SK-N-SH (cell line): ENCODE measurements around the gene CPN1. TPM values are rescaled to one million over a fixed set of nuclear protein-coding genes. Genes with fewer than 3 reads are reported as not detected.

Source experiments
- CTCF ChIA-PET: fragments of 300-600, 350-600 bp; formaldehyde crosslinking; extraction: SDS; loops from one replicate; lab custom pipeline; 2021; lab: Yijun Ruan, JAX
- POLR2A ChIA-PET: fragments of 350-600 bp; sonication (Branson Sonifier 250); formaldehyde crosslinking; extraction: SDS; loops from one replicate; lab custom pipeline; 2020; ENCODE audit warnings: antibody characterized with exemption, inconsistent platforms; lab: Yijun Ruan, JAX
- DNase-seq: peaks from one replicate; pipeline ENCODE4 v3.0.0; 2012
- H2AFZ ChIP-seq: fragments of 200-600 bp; sonication (generic); 2 replicates; pipeline ENCODE4 v1.8.1; 2016; ENCODE audit warnings: antibody characterized with exemption, mild to moderate bottlenecking, low read depth
- H3F3A ChIP-seq: fragments of 200-600 bp; sonication (generic); replicated peaks from 2 replicates; pipeline ENCODE3; 2016; ENCODE audit warnings: antibody characterized with exemption, mild to moderate bottlenecking; ENCODE audit not compliant: insufficient read depth
- H3K27ac ChIP-seq, 2 experiments: fragments of 200-500 bp in 1 of 2; fragments of 200-600 bp in 1 of 2; sonication (Bioruptor generic) in 1 of 2; sonication (generic), shearing (Covaris generic) in 1 of 2; 2 replicates each; pipeline versions ENCODE4 v1.5.1 to v1.6.1; 2014 to 2016; ENCODE audit warnings: low read depth in 2 of 2, inconsistent platforms in 1 of 2, low read length in 1 of 2, mild to moderate bottlenecking in 1 of 2, mixed read lengths in 1 of 2
- H3K27me3 ChIP-seq: fragments of 200-600 bp; sonication (generic), shearing (Covaris generic); 2 replicates; pipeline ENCODE4 v1.6.1; 2016; ENCODE audit warnings: mixed run types; ENCODE audit not compliant: insufficient read depth
- H3K36me3 ChIP-seq, 2 experiments: fragments of 200-500 bp in 1 of 2; fragments of 200-600 bp in 1 of 2; sonication (Bioruptor generic) in 1 of 2; sonication (generic) in 1 of 2; replicated peaks in 1 of 2; 2 replicates each; pipeline versions ENCODE3 to v1.5.1; 2014 to 2016; ENCODE audit warnings: low read length in 1 of 2, mild to moderate bottlenecking in 1 of 2; ENCODE audit not compliant: insufficient read depth in 2 of 2, control insufficient read depth in 1 of 2
- H3K4me1 ChIP-seq, 2 experiments: fragments of 200-500 bp in 1 of 2; fragments of 200-600 bp in 1 of 2; sonication (Bioruptor generic) in 1 of 2; sonication (generic), shearing (Covaris generic) in 1 of 2; 2 replicates each; pipeline versions ENCODE4 v1.5.1 to v1.6.1; 2014 to 2016; ENCODE audit warnings: low read depth in 1 of 2, low read length in 1 of 2, mixed run types in 1 of 2; ENCODE audit not compliant: insufficient read depth in 2 of 2, control insufficient read depth in 1 of 2
- H3K4me2 ChIP-seq: fragments of 200-600 bp; sonication (generic), shearing (Covaris generic); 2 replicates; pipeline ENCODE4 v1.6.1; 2017; ENCODE audit warnings: mixed run types
- H3K4me3 ChIP-seq, 2 experiments: fragments of 200-500 bp in 1 of 2; fragments of 200-600 bp in 1 of 2; sonication (Bioruptor generic) in 1 of 2; sonication (generic), shearing (Covaris generic) in 1 of 2; 2 replicates each; pipeline versions ENCODE4 v1.5.1 to v1.8.1; 2014 to 2016; ENCODE audit warnings: low read depth in 2 of 2, inconsistent platforms in 1 of 2, low read length in 1 of 2, mild to moderate bottlenecking in 1 of 2, mixed read lengths in 1 of 2, moderate library complexity in 1 of 2
- H3K79me2 ChIP-seq: fragments of 200-600 bp; sonication (generic); 2 replicates; pipeline ENCODE4 v1.8.1; 2017; ENCODE audit warnings: mild to moderate bottlenecking; ENCODE audit not compliant: insufficient read depth
- H3K9ac ChIP-seq: fragments of 200-600 bp; sonication (generic); 2 replicates; pipeline ENCODE4 v1.6.1; 2017; ENCODE audit warnings: mixed run types
- H3K9me2 ChIP-seq: fragments of 200-600 bp; sonication (generic); 2 replicates; pipeline ENCODE4 v1.6.1; 2017; ENCODE audit warnings: mixed run types
- H3K9me3 ChIP-seq: fragments of 200-600 bp; sonication (generic); 2 replicates; pipeline ENCODE4 v1.6.1; 2017; ENCODE audit warnings: mixed run types, mild to moderate bottlenecking, moderate library complexity
- H4K20me1 ChIP-seq: fragments of 200-600 bp; sonication (generic); 2 replicates; pipeline ENCODE4 v1.6.1; 2017; ENCODE audit warnings: mild to moderate bottlenecking, mixed run types; ENCODE audit not compliant: insufficient read depth
- ELF1 ChIP-seq: IDR thresholded peaks from 2 replicates; pipeline ENCODE4 v1.4.0; 2012
- FOXJ3 ChIP-seq: sonication (generic); formaldehyde crosslinking; IDR thresholded peaks from 2 replicates; pipeline ENCODE4 v1.5.1; 2020; ENCODE audit warnings: mild to moderate bottlenecking, missing genetic modification reagents
- GABPA ChIP-seq: IDR thresholded peaks from 2 replicates; pipeline ENCODE4 v1.4.0; 2012; ENCODE audit warnings: low read depth, mild to moderate bottlenecking
- SIN3A ChIP-seq: IDR thresholded peaks from 2 replicates; pipeline ENCODE4 v1.6.1; 2012; ENCODE audit warnings: low read depth, mild to moderate bottlenecking, low read length, moderate library complexity, borderline replicate concordance
- WGBS: methylation state at CpG from one replicate; pipeline ENCODE4 v1.1.6; 2017; ENCODE audit warnings: low lambda C conversion rate; 5-methylcytosine and 5-hydroxymethylcytosine counted together
- polyA plus RNA-seq, 3 experiments: library from polyadenylated mRNA; depleted of rRNA; stranded (reverse); fragments of >200 nt; gene quantifications; 2 replicates each; pipeline ENCODE4 v1.2.3, GENCODE V29; 2012
- TF ChIP-seq, protein P1 (sequence below): fragments of 200-600 bp; sonication (generic); IDR thresholded peaks from 2 replicates; pipeline ENCODE4 v1.6.1; 2017; ENCODE audit warnings: antibody characterized with exemption, mild to moderate bottlenecking, moderate library complexity
- TF ChIP-seq, protein P2 (sequence below): IDR thresholded peaks from 2 replicates; pipeline ENCODE4; 2012
- TF ChIP-seq, protein P3 (sequence below): fragments of 150-350 bp; IDR thresholded peaks from 2 replicates; pipeline ENCODE4 v1.6.1; 2017; ENCODE audit warnings: antibody characterized with exemption, low read length, low read depth, borderline replicate concordance
- TF ChIP-seq, protein P4 (sequence below): IDR thresholded peaks from 2 replicates; pipeline ENCODE4 v1.4.0; 2012; ENCODE audit warnings: low read depth, borderline replicate concordance

CPN1 gene
- polyA plus RNA-seq, 1 of the 3 experiments (the other 2 are of a cell fraction): not detected

DNA sequence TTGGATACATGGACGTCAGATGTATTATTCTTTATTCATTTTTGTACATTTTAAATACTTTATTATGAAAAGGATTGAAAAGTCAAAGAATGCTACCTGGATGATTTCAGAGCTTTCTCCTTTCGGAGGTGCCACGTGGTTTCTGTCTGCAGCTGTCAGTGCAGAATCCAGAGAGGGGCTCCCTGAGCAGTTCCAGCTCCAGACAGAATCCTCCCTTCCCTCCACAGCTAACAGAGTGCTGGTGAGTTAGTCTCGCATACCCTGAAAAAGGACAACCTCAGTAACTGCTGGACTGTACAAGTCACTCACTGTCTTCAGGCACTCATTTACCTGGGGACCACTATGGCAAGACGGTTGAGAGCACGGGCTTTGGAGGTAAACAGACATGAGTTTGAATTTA lies 82.8 kb downstream of the CPN1 start:
- CTCF ChIA-PET: interaction anchor here (1.1 to 8.5 kb wide), 3 partner anchors 11 to 145 kb away, joined by 4 to 64 read pairs (median 5); partner anchors contain the start of gene DNMBP

More for the DNA sequence above, 82.8 kb downstream of the CPN1 start:
- no peak for DNase-seq
- Histone ChIP-seq H3K79me2 (peaks cover 100% of the 10 kb centered on the region), H3K27ac (peak overlapping the region in 1 of 2 experiments; percentile 83; a peak in 1 of 4 replicates), H3K36me3 (peaks cover 3 to 59% of the 10 kb centered on the region in 2 experiments), H3K4me2 (no peak overlapping the region), H3K4me1 (peaks cover 4 to 44% of the 10 kb centered on the region in 2 experiments), H3K4me3 (no peak overlapping the region), H4K20me1 (peaks cover 76% of the 10 kb centered on the region), H3F3A (peaks cover 30% of the 10 kb centered on the region), H3K27me3 (no peaks in the 10 kb centered on the region), H3K9me2 (no peaks in the 10 kb centered on the region), H3K9ac (no peak overlapping the region), H3K9me3 (no peaks in the 10 kb centered on the region), H2AFZ (no peak overlapping the region)
- POLR2A ChIA-PET: interaction anchor here (0.6 kb wide), 1 partner anchor 133 kb away, joined by 3 read pairs; no protein-coding TSS in a partner anchor
- WGBS: 90% methylated on average over 6 of the region's 6 CpGs
- TF ChIP-seq SIN3A (no peak), FOXJ3 (CRISPR knock-in tag) (no peak), ELF1 (no peak), GABPA (no peak)
- TF ChIP-seq, protein P1, sequence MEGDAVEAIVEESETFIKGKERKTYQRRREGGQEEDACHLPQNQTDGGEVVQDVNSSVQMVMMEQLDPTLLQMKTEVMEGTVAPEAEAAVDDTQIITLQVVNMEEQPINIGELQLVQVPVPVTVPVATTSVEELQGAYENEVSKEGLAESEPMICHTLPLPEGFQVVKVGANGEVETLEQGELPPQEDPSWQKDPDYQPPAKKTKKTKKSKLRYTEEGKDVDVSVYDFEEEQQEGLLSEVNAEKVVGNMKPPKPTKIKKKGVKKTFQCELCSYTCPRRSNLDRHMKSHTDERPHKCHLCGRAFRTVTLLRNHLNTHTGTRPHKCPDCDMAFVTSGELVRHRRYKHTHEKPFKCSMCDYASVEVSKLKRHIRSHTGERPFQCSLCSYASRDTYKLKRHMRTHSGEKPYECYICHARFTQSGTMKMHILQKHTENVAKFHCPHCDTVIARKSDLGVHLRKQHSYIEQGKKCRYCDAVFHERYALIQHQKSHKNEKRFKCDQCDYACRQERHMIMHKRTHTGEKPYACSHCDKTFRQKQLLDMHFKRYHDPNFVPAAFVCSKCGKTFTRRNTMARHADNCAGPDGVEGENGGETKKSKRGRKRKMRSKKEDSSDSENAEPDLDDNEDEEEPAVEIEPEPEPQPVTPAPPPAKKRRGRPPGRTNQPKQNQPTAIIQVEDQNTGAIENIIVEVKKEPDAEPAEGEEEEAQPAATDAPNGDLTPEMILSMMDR: no peak
- TF ChIP-seq, protein P2, sequence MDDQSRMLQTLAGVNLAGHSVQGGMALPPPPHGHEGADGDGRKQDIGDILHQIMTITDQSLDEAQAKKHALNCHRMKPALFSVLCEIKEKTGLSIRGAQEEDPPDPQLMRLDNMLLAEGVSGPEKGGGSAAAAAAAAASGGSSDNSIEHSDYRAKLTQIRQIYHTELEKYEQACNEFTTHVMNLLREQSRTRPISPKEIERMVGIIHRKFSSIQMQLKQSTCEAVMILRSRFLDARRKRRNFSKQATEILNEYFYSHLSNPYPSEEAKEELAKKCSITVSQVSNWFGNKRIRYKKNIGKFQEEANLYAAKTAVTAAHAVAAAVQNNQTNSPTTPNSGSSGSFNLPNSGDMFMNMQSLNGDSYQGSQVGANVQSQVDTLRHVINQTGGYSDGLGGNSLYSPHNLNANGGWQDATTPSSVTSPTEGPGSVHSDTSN: no peak
- TF ChIP-seq, protein P3, sequence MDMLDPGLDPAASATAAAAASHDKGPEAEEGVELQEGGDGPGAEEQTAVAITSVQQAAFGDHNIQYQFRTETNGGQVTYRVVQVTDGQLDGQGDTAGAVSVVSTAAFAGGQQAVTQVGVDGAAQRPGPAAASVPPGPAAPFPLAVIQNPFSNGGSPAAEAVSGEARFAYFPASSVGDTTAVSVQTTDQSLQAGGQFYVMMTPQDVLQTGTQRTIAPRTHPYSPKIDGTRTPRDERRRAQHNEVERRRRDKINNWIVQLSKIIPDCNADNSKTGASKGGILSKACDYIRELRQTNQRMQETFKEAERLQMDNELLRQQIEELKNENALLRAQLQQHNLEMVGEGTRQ: no peak
- TF ChIP-seq, protein P4, sequence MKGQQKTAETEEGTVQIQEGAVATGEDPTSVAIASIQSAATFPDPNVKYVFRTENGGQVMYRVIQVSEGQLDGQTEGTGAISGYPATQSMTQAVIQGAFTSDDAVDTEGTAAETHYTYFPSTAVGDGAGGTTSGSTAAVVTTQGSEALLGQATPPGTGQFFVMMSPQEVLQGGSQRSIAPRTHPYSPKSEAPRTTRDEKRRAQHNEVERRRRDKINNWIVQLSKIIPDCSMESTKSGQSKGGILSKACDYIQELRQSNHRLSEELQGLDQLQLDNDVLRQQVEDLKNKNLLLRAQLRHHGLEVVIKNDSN: no peak
